Fibroblast of lung (primary cell): Measurements from ENCODE around the gene NCBP2.

Experiments
- EZH2 ChIP-seq: IDR thresholded peaks from 2 replicates; pipeline ENCODE4 v1.5.1; 2012; ENCODE audit warnings: low read length, control low read depth, mild to moderate bottlenecking; ENCODE audit errors: missing control alignments
- TF ChIP-seq, protein P1 (sequence below), 2 donors: IDR thresholded peaks in 1 of 2; conservative IDR thresholded peaks in 1 of 2; 1 replicate in 1 of 2; 2 replicates in 1 of 2; pipeline ENCODE4 v1.5.1; 2011 to 2012; ENCODE audit warnings: low read length in 2 of 2, control low read depth in 1 of 2, inconsistent platforms in 1 of 2, low read depth in 1 of 2, mild to moderate bottlenecking in 1 of 2

DNA sequence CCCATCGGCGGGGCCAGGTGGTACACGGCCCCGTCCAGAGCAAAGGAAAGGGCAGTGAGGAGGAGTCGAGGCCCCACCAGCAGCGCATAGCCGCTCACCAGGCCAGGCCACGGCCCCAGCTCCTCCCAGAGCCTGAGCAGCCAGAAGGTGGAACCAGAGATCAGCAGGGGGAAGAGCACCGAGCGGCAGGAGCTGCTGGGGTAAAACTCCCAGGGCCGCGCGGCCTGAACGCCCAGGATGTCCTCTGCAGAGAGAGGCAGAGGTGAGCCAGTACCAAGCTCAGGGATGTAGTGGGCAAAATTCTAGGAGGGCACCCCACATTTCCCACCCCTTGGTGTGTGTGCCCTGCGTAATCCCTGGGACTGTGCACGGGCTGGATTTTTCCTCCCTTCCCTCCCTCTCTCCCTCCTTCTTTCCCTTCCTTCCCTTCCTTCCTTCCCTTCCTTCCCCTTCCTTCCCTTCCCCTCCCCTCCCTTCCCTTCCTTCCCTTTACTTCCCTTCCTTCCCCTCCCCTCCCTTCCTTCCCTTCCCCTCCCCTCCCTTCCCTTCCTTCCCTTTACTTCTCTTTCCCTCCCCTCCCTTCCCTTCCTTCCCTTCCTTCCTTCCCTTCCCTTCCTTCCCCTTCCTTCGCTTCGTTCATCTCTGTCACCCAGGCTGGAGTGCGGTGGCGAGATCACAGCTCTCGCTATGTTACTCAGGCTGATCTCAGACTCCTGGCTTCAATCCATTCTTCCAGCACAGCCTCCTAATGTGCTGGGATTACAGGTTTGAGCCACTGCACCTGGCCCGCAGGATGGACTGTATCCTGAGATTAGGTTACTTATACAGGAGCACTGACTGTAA lies 6.3 kb upstream of the NCBP2 start:
- TF ChIP-seq, protein P1, sequence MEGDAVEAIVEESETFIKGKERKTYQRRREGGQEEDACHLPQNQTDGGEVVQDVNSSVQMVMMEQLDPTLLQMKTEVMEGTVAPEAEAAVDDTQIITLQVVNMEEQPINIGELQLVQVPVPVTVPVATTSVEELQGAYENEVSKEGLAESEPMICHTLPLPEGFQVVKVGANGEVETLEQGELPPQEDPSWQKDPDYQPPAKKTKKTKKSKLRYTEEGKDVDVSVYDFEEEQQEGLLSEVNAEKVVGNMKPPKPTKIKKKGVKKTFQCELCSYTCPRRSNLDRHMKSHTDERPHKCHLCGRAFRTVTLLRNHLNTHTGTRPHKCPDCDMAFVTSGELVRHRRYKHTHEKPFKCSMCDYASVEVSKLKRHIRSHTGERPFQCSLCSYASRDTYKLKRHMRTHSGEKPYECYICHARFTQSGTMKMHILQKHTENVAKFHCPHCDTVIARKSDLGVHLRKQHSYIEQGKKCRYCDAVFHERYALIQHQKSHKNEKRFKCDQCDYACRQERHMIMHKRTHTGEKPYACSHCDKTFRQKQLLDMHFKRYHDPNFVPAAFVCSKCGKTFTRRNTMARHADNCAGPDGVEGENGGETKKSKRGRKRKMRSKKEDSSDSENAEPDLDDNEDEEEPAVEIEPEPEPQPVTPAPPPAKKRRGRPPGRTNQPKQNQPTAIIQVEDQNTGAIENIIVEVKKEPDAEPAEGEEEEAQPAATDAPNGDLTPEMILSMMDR (conservative IDR thresholded peaks at IDR 0.05 in 1 of 2, IDR thresholded peaks at IDR 0.05 in 1 of 2; ENCODE audit: low read depth in 1 of 2, low read length in 2 of 2) = no peak
- TF ChIP-seq EZH2 = no peak
